ENCODE measurements around the gene NFIC.
"Not testable (repeated sequence)": the region's sequence is repeated elsewhere in the genome, so short reads cannot be mapped to it uniquely, and the experiment has no call there.

NFIC gene

DNA sequence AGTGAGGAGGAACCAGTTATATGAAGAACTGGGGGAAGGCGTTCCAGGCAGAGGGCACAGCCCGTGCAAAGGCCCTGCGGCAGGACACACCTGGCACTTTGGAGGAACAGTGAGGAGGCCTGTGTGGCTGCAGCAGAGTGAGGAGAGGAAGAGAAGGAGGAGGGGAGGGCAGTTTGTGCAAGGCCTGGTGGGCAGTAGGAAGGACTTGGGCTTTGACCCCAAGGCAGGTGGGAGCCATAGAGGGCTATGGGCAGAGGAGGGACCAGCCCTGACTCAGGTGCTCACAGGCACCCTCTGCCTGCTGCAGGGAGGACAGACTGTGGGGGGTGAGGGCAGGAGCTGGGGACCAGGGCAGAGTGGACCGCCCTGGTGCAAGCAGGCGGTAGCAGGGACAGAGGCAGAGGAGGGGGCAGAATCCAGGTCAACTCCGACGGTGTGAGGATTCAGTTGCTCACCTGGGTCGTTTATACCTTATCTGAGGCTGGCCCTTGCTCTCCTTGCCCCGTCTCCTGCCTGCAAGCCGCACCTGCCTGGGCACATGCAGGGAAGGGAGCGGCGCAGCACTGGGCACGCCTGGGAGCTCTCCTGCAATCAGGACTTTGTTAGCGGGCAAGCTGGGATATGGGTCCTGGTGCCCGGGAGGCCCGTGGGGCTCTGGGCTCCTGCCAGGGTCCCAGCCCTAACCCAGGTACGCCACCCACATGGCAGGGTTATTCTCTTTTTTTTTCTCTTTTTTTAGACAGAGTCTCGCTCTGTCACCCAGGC is 34.8 kb downstream of the NFIC start:
- DNase-seq = no peak

DNA sequence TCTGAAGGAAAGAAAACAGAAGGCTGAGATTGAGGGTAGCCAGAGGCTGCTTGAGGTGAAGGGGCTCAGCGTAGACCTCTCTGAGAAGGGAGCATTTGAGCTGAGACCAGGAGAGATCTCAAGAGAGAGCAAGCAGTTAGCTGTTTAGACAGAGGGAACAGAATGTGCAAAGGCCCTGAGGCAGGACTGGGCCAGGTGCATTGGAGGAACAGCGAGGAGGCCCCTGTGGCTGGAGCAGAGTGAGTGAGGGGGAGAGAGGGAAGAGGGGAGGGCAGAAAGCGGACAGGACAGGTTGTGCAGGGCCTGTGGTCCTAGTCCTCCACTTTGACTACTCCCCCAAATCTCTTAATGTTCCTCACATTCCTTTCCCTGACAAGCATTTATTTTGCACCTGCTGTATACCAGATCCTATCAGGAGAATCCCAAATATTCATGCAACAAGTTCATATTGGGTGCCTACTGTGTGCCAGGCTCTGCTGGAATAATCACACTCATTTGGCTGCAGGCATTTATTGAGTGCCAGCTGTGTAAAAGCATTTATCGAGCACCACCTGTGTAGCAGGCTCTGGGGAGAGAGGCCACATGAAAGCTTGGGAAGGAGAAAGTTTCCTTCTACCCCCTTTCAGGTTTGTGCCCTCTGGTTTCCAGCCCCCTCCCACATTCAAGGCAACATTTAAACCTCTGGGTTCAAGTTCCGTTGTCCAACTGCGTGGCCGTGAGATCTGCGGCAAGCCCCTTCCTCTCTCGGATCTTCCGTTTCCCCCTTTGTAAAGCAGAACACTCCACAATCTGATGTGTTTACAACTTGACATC is 36.5 kb downstream of the NFIC start:
- no peak for DNase-seq

DNA sequence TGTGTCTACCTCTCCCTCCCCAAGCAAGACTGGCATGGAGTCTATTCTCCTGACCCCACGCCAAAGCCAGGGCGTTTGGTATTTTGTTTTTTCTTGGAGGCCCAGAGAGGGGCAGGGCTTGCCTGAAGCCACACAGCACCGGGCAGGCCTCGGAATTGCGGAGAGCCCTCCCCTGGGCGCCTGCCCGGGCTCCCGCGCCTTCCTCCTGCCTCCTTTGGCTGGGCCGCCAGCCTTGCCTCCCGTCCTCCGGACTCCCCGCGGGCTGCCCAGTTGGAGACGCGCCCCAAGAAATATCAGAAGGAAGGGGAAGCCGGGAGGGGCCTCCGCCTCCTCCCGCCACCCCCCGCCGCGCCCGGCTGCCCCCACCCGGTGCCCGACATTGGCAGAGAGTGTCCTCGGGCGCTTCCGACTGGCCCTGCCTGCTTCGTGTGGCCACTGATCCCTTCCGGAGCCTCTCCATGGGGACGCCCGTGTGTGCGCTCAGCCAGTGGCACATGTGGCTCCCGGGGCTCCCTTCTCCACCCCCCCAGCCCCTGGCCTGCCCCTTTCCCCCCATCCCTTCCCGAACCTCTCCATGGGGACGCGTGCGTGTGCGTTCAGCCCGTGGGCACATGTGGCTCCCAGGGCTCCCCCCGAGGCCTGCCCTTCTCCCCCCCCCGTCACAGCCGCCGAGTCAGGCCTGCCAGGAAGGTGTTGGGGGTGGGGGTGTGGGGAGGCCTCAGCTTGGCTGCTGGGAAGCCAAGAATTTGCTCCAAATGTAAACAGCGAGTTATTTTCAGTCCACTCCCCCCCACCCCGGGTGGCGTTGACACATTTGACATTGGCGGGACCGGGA is 37.3 kb downstream of the NFIC start:
- DNase-seq = no peak

- DNase-seq = no peak
These were observed 38.2 kb downstream of the NFIC start for GRCh38 chr19:3404324-3405260.

GRCh38 chr19:3405261-3405653 is 38.9 kb downstream of the NFIC start:
- no peak for DNase-seq

- DNase-seq = no peak
These were observed 40.3 kb downstream of the NFIC start for GRCh38 chr19:3406571-3407111.

- no peak for DNase-seq
These were observed 41.5 kb downstream of the NFIC start for GRCh38 chr19:3407556-3408516.

DNA sequence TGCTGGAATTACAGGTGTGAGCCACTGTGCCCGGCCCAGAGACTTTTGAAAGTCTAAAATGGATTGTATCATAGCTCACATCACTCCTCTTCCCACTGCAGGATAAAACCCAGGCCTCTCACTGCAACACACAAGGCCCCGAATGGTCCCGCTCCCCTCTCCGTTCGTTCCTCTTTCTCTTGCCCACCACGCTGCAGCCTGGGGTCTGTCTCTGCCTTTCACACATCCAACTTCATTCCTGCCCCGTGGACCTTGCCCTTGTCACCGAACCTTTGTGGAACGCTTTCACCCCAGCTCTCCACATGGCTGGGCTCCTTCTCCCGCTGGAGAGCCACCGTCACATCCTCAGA is 42.6 kb downstream of the NFIC start:
- no peak for DNase-seq

DNA sequence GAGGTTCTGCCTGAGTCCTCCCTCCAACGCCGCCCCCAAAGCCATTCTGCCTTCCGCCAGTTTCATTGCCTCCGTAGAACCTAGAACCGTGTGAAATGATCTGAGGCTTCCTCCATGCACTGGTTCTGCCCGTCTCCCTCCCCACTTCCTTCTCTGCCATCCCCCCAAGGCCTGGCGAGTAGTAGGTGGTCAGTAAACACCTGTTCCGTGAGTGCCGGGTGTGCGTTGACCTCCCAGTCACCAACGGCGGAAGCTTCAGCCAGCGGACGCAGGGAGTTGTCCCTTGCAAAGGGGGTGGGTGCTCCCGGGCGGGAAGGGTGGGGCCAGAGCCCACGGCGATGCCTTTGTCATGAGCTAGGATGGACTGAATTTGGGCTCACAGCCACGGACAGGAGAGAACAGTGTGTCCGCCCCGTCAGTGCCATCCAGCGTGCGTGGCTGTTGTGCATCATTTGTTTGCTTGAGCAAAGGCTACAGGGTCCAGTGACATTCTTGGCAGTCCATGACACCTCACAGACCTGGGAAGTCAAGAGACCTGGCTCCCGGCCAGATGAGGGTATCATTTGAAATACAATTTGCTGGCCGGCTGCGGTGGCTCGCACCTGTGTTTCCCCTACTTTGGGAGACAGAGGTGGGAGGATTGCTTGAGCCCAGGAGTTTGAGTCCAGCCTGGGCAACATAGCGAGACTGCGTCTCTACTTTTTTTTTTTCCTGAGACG is 43.1 kb downstream of the NFIC start:
- DNase-seq = no peak

DNA sequence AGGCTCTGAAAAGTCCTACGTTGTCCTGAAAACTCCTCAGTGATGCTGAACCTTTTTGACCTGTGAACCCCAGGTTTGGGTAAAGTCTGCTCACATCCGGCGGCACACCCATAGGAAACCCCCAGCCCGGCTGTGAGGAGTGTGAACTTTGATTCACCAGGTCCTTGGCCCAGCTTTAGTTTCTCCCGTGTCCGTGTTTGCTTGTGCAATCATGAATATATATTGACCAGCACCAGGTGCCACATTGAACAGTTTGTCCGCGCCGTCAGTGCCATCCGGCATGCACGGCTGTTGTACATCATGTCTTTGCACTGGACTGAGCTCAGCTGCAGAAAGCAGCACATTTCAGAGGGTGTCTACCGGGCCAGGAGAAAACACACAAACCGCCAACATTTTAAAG is 45.3 kb downstream of the NFIC start:
- DNase-seq = no peak

- DNase-seq = no peak
These were observed 45.7 kb downstream of the NFIC start for GRCh38 chr19:3412066-3412465.

GRCh38 chr19:3413796-3414327 is 47.5 kb downstream of the NFIC start:
- peak; percentile 74 for DNase-seq

DNA sequence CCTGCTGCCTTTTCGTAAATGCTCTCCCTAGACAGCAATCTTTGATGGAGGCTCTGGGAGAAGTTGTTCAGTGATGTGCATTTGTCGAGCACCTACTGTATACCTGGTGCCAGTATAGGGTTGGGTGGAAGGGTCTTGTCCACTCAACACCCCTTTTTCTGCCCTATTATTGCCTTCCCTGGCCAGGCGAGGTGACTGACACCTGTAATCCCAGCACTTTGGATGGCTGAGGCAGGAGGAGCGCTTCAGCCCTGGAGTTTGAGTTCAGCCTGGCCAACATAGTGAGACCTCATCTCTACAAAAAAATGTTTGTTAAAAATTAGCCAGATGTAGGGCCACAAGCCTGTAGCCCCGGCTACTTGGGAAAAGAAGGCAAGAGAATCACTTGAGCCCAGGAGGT is 49.3 kb downstream of the NFIC start:
- no peak for DNase-seq

DNA sequence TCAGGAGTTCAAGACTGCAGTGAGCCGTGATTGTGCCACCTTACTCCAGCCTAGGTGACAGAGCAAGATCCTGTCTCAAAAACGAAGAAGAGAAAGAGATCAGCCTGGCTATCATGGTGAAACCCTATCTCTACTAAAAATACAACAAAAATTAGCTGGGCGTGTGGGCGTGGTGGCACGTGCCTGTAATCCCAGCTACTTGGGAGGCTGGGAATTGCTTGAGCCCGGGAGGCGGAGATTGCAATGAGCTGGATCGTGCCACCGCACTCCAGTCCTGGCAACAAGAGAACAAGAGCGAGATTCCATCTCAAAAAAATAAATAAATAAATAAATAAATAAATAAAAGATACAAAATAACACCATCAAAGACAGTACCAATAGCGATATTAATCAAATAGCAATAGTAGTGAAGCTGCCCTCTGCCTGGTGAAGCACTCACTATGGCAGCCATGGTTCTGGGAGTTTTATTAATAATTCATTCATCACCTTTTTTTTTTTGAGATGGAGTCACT is 53.9 kb downstream of the NFIC start:
- no peak for DNase-seq

DNA sequence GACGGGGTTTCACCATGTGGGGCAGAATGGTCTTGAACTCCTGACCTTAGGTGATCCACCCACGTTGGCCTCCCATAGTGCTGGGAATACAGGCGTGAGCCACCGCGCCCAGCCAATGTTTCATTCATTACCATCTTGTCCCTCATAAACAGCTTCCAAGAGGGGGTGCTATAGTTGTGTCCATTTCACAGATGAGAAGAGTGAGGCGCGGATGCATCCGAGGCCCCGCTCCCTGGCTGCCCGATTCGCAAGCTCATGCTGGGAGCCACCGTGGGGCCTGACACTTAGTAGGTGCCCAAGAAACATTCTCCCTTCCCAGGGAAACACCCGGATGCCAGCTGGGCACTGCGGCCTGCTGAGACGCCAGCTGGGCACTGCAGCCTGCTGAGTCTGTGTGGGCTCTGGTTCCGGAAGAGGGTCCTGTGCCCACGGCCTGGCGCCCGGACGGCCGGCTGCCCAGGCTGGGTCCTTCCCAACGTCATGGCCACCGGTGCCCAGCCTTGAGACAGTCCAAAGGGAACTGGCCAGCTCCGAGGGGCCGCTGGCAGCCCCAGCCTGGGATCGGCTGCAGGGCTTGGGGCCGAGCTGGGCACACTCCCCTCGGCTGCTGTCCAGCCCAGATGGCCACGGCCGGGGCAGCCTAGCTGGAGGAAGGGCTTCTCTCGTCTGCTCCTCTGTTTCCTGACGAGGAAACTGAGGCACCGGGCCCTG is 54.7 kb downstream of the NFIC start:
- DNase-seq = no peak

DNA sequence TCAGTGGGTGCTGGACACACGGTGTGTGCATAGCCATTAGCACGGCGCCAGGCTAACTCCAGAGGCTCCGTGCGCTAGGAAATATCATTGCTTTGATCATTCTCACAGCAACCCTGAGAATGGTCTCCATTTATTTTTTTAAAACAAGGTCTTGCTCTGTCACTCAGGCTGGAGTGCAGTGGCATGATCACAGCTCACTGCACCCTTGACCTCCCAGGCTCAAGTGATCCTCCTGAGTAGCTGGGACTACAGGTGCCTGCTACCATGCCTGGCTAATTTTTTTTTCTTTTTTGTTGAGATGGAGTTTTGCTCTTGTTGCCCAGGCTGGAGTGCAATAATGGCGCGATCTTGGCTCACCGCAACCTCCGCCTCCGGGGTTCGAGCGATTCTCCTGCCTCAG is 55.3 kb downstream of the NFIC start:
- DNase-seq = not testable (repeated sequence)

DNA sequence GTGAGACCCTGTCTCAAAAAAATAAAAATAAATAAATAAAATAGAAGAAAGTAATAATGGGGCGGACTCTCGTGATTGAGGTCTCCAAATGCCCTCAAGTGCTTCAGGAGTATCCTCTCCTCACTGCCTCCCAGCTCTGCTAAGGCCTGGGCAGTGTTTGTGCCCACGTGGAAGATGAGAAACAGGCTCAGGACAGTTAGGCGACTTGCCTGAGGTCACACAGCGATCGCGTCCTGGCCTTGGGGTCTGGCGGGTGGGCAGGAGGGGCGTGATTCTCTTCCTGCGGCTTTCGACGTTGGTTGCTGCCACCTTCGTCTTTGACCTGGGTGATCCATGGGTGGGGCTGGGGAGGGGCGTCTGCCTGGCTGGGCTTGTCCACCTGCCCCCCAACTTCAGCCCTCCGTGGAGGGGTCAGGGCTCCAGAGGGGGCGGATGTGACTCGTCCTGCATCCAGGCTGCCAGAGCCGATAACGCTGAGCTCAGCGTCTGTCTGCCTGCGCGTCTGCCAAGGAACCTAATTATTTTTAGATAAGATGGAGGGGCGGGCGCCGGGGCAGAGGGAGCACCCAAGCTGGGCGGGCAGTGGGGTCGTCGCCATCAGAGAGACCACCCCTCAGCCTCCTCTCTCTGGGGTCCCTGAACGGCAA is 56.9 kb downstream of the NFIC start:
- no peak for DNase-seq

DNA sequence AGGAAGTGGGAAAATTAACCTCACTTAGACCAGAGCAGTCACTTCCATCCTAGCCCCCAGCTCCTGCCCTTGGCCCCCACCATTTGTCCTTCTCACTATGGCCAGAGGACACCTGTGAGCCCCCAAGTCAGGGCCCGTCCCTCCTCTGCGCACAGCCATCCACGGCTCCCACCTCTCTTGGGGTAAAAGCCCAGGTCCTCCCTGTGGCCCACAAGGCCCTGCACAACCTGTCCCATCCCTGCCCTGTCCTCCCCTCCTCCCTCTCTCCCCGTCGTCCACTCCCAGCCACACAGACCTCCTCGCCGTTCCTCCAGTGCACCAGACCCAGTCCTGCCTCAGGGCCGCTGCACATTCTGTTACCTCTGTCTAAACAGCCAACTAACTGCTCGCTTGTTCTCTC is 60.0 kb downstream of the NFIC start:
- DNase-seq = no peak

DNA sequence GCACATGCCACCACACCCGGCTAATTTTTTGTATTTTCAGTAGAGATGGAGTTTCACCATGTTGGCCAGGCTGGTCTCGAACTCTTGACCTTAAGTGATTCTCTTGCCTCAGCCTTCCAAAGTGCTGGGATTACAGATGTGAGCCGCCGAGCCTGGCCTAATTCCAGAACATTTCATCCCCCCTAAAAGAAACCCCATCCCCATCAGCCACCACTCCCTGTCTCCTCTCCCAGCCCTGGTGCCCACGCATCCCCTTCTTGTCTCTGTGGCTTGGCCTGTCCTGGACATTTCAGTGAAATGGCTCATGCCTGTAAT is 63.9 kb downstream of the NFIC start:
- DNase-seq = not testable (repeated sequence)

Measured in NCI-H1436 treated with DMSO at 0.1 percent for 48 hours (cell line).